Stimulated activated CD4-positive, alpha-beta T cell treated with anti-CD3 and anti-CD28 coated beads, Interleukin-12 subunit alpha, Interleukin-12 subunit beta, amount 100 ng/mL, for 24 hours (primary cell): ENCODE data around the gene CDH12.
"Not testable (repeated sequence)": the region's sequence is repeated elsewhere in the genome, so short reads cannot be mapped to it uniquely, and the experiment has no call there.

Experiments used
- DNase-seq, 2 experiments: peaks; one replicate each; pipeline ENCODE4 v3.0.0-alpha.2; 2020; ENCODE audit warnings: low read depth in 2 of 2

CDH12 gene

GRCh38 chr5:22012893-22013292 lies 840.3 kb downstream of the CDH12 start:
- DNase-seq, result not testable (repeated sequence)

- DNase-seq, result not testable (repeated sequence)
These were observed 842.3 kb downstream of the CDH12 start for GRCh38 chr5:22010808-22011207.

GRCh38 chr5:22001097-22001496 lies 852.0 kb downstream of the CDH12 start:
- DNase-seq, result not testable (repeated sequence)

GRCh38 chr5:21985799-21986198 lies 867.3 kb downstream of the CDH12 start:
- DNase-seq, result not testable (repeated sequence)

- not testable (repeated sequence) for DNase-seq
These were observed 901.6 kb downstream of the CDH12 start for GRCh38 chr5:21951571-21951970.

GRCh38 chr5:21931116-21931515 lies 922.0 kb downstream of the CDH12 start:
- no peak for DNase-seq

- no peak for DNase-seq
These were observed 933.6 kb downstream of the CDH12 start for GRCh38 chr5:21919414-21920022.

GRCh38 chr5:21918451-21918850 lies 934.7 kb downstream of the CDH12 start:
- no peak for DNase-seq

- no peak for DNase-seq
These were observed 942.4 kb downstream of the CDH12 start for GRCh38 chr5:21910731-21911130.

GRCh38 chr5:21895766-21896350 lies 957.3 kb downstream of the CDH12 start:
- no peak for DNase-seq

GRCh38 chr5:21893161-21893560 lies 960.0 kb downstream of the CDH12 start:
- no peak for DNase-seq

GRCh38 chr5:21889581-21889980 lies 963.6 kb downstream of the CDH12 start:
- DNase-seq, result no peak

- no peak for DNase-seq
These were observed 970.9 kb downstream of the CDH12 start for GRCh38 chr5:21882074-21882745.

GRCh38 chr5:21880164-21880563 lies 973.0 kb downstream of the CDH12 start:
- DNase-seq, result no peak

- no peak for DNase-seq
These were observed 990.2 kb downstream of the CDH12 start for GRCh38 chr5:21862986-21863385.

GRCh38 chr5:21858441-21858840 lies 994.7 kb downstream of the CDH12 start:
- DNase-seq, result no peak

- no peak for DNase-seq
These were observed 996.2 kb downstream of the CDH12 start for GRCh38 chr5:21856987-21857386.

- no peak for DNase-seq
These were observed 1005.8 kb downstream of the CDH12 start for GRCh38 chr5:21847300-21847699.

- DNase-seq, result no peak
These were observed 1008.2 kb downstream of the CDH12 start for GRCh38 chr5:21844960-21845359.

- no peak for DNase-seq
These were observed 1018.3 kb downstream of the CDH12 start for GRCh38 chr5:21834863-21835262.

- DNase-seq, result no peak
These were observed 1021.9 kb downstream of the CDH12 start for GRCh38 chr5:21831145-21831787.

GRCh38 chr5:21826884-21827283 lies 1026.3 kb downstream of the CDH12 start:
- DNase-seq, result no peak

- no peak for DNase-seq
These were observed 1029.6 kb downstream of the CDH12 start for GRCh38 chr5:21823588-21823987.
